ENCODE results near the gene ZNF57. TPM values are rescaled to one million over a fixed set of nuclear protein-coding genes. Genes with fewer than 3 reads are reported as not detected.

Gene ZNF57
- total and polyA plus RNA-seq, 2 of the 13 experiments (the other 11 are each of a cell fraction or from before 2014, with no cell fraction given), result 6.6 to 17.5 TPM

- TF ChIP-seq HNF1A (IDR thresholded peaks at IDR 0.05; ENCODE audit: low read depth) (no peak), HNF1A (CRISPR knock-in tag; IDR thresholded peaks at IDR 0.05; ENCODE audit: borderline replicate concordance) (no peak), THYN1 (CRISPR knock-in tag; IDR thresholded peaks at IDR 0.05; ENCODE audit: borderline replicate concordance, low read depth) (peak; percentile 71; the same call in 1 of the 2 replicates), ZNF530 (CRISPR knock-in tag; IDR thresholded peaks at IDR 0.05; ENCODE audit: low read depth) (no peak), CC2D1A (CRISPR knock-in tag; IDR thresholded peaks at IDR 0.05) (no peak), DMAP1 (CRISPR knock-in tag; IDR thresholded peaks at IDR 0.05) (peak; percentile 74; the same call in 1 of the 2 replicates), SOX13 (IDR thresholded peaks at IDR 0.05) (no peak), SOX13 (CRISPR knock-in tag; conservative IDR thresholded peaks at IDR 0.05 in 1 of 2, IDR thresholded peaks at IDR 0.05 in 1 of 2) (0 out of 4 replicates have a peak, but pooled peaks have one; percentile 7 to 44), ZNF556 (CRISPR knock-in tag; IDR thresholded peaks at IDR 0.05; ENCODE audit: borderline replicate concordance) (peak; percentile 24; the same call in 1 of the 2 replicates), KDM5B (CRISPR knock-in tag; IDR thresholded peaks at IDR 0.05; ENCODE audit: borderline replicate concordance) (peak; percentile 34; the same call in 1 of the 2 replicates), SNAPC5 (CRISPR knock-in tag; IDR thresholded peaks at IDR 0.05; ENCODE audit: borderline replicate concordance) (peak; percentile 73; the same call in 1 of the 2 replicates), REPIN1 (CRISPR knock-in tag; IDR thresholded peaks at IDR 0.05; ENCODE audit: borderline replicate concordance, low read depth) (peak; percentile 60; the same call in 1 of the 2 replicates), KMT2A (CRISPR knock-in tag; IDR thresholded peaks at IDR 0.05) (peak; percentile 64), MYNN (CRISPR knock-in tag; IDR thresholded peaks at IDR 0.05; ENCODE audit: low read depth) (peak; percentile 67; the same call in 1 of the 2 replicates), ZBED4 (CRISPR knock-in tag; IDR thresholded peaks at IDR 0.05; ENCODE audit: borderline replicate concordance) (peak; percentile 18; the same call in 1 of the 2 replicates), HOXA3 (CRISPR knock-in tag; IDR thresholded peaks at IDR 0.05) (peak; percentile 31; the same call in 1 of the 2 replicates), GATAD1 (CRISPR knock-in tag; IDR thresholded peaks at IDR 0.05) (peak; percentile 53), PCBP1 (IDR thresholded peaks at IDR 0.05; ENCODE audit: borderline replicate concordance, low read depth, low read length) (peak; percentile 67; the same call in 1 of the 2 replicates)
Observed at GRCh38 chr19:2900296-2901252, at the start of gene ZNF57 (continued).
